HG02610 (cell line): ENCODE results near the gene APBA3.

Experiments used
- ATAC-seq: cut with Tn5 transposase; IDR thresholded peaks from one replicate; pipeline ENCODE4 v1.9.1; 2021; ENCODE audit warnings: mild to moderate bottlenecking, moderate library complexity; ENCODE audit not compliant: unreplicated experiment

Gene APBA3, protein sequence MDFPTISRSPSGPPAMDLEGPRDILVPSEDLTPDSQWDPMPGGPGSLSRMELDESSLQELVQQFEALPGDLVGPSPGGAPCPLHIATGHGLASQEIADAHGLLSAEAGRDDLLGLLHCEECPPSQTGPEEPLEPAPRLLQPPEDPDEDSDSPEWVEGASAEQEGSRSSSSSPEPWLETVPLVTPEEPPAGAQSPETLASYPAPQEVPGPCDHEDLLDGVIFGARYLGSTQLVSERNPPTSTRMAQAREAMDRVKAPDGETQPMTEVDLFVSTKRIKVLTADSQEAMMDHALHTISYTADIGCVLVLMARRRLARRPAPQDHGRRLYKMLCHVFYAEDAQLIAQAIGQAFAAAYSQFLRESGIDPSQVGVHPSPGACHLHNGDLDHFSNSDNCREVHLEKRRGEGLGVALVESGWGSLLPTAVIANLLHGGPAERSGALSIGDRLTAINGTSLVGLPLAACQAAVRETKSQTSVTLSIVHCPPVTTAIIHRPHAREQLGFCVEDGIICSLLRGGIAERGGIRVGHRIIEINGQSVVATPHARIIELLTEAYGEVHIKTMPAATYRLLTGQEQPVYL

DNA sequence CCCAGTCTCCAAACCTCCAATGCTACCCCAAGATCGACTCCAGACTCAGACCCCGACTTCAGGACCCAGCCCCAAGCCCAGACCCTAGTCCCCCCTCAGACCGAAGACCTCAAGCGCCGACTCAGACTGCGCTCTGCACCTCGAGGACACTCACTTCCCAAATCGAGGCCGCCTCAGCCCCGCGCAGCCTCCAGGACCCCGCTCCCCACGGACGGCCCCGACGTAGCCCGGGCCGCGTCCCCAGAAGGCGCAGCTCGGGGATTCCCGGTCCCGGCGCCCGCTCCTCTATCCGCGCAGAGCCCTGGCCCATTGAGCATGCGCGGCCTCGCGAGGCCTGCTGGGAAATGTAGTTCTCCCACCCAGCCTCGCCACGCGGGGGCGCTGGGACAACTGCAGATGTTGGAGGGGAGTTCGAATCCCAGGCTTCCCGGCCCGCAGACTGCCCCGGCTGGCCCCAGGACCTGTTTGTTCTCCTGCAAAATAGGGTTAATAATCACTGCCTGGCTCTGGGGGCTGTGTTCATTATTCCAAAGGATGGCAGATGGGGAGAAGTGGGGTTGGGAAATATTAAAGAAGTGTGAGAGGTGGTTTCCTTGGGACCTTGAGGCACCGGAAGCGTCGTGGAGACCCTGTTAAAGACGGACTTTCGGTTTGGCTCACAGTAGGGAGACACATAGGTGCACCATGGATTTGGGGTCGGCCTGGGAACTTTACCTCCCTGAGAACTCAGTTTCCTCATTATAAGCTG is at the start of gene APBA3:
Gene APBA3 (minus strand): TSS at position 311 of the 748 bp plus-strand sequence. CDS start 1,428 bp downstream, outside the sequence.
- ATAC-seq: peak; percentile 50

DNA sequence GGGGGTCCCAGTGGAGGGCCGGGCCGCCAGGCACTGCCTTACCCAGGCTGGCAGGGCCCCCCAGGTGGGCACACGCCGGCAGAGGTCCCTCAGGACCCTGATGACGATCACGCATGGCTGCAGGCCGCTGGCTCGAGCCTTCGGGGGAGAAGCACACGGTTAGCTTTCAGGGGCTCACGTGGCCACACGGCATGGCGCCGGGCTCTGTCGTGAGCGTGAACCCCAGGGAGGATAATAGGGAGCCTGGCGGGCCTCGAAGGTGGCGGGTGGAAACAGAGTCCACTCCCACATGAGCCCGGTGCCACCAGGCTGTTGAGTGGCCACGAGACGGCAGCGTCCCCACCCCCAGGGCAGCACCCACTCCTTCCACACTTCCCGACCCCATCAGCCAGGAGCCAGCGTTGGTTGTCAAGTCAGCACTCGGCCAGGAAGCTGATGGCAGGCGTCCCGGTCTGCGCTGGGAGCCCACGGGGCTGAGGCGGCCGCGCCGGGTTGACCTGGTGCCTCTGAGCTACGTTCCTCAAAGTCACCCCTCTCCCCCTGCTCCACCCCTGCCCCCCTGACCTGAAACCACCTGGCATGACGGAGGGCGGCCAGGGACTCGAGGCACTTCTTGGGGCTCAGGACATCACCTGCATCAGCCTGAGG is 49.3 kb upstream of the APBA3 start:
- ATAC-seq: no peak

DNA sequence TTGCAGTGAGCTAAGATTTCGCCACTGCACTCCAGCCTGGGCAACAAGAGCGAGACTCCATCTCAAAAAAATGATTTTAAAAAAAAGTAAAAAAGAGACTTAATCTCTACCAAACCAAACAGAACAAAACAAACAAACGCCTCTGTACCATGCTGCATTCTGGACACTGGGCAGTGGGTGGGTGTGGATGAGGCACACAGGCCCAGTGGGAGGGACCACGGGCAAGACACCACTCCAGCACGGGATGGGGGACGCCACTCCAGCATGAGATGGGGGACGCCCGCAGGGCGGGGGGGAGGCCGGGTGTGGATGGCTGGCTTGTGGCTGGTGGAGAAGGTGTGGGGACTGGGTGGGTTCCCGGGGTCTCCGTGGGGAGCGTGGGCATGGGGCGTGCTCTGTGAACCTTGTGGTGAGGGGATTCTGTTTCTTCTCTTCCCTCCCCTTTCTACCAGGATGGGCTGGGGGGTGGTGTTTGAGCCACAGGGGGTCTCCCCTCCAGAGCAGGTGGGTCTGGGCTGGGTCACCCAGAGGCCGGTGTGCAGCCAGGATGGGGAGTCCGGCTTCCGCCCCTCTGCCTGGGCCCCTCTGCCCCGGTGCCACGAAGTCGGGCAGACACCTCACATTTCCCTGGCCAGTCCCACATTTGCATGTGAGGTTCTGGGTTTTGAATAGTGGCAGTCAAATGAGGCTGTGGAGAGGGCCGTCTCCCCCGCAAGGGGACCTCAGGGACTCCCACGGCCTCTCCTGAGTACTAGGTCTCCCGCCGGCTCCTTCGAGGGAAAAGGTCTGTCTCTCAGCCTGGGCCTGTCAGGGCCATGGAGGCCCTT is 48.6 kb upstream of the APBA3 start:
- no peak for ATAC-seq

DNA sequence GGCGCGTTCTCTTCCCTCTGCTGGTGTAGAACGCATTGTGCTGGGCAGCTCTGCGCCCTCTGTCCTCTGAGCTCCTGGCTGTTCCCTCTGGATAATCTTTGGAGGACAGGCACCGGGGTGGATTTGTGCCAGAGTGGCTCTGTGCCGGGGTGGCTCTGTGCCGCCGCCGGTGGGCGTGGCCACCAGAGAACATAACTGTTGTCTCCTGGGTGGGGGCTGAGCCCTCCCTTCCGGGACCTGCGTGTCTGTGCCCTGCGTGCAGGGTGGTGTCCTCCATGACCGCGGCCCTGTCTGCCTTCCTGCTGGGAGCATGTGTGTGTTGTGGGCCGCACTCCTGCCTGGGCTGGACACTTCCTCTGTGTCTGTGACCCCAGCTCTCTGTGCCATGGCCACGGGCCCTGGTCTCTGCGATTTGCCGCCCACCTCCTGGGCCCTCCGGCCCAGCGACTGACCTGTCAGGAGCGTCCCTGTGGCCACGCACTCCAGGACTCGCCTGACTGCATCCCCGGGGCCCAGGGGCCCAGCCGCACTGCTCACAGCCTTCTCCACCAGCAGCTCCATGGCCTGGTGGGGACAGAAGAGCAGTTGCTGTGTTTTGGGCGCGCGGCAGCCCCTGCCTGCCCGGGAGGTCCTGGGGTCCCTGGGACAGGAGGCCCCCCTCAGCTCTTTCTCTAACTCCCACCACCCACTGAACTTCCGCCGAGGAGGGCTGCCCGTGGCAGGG is 47.1 kb upstream of the APBA3 start:
- ATAC-seq: no peak

DNA sequence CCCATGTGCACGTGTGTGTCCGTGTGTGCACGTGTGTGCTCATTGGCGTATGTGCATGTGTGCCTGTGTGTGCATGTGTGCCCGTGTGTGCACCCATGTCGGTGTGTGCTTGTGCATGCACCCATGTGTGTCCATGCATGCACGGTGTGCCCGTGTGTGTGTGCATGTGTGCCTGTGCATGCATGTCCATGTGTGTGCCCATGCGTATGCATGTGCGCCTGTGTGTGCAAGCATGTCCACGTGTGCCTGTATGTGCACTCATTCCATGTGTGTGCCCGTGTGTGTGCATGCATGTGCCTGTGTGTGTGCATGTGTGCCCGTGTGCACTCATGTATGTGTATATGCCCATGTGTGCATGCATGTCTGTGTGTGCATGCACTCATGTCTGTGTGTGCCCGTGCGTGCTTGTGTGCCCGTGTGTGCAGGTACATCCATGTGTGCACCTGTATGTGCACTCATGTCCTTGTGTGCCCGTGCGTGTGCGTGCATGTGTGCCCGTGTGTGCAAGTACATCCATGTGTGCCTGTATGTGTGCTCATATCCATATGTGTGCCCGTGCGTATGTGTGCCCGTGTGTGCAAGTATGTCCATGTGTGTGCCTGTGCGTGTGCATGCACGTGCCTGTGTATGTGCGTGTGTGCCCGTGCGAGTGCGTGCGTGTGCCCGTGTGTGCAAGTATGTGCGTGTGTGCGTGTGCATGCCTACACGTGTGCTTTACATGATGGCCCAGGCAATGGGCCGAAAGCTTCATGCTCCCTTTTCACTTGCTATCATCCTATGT is 46.3 kb upstream of the APBA3 start:
- ATAC-seq: no peak

DNA sequence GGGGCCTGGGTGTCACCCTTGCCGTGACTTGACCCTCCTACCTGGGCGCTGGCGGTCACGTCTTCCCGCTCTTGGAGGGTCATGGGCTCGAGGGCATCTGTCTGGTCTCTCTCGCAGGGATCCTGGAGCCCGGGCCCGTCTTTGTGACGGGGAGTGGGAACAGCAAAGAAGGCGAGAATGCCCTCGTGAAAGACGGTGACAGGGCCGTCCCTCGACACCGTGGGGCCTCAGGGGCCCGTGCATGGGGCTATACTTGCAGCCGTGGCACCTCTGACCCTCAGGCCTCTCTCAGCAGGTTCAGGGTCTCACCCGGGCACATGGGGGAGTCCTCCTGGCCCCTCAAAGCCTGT is 45.6 kb upstream of the APBA3 start:
- no peak for ATAC-seq

DNA sequence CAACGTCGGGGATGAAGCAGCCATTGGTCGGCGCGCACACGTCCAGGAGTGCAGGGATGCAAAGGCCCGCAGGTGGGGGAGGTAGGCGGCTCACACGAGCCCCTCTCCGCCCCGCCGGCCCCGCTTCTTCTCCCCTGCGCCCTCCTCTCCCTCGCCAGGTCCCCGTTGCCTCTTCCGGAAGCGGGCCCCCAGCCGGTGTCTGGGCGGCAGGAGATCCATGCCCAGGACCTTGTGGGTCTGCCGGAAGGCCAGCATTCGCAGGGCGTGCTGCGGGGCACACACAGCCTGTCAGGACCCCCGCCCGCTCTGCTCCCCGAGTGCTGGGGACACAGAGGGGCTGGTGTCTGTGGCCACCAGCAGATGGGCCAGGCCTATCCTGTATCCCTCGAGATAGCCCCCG is 44.4 kb upstream of the APBA3 start:
- ATAC-seq: no peak

DNA sequence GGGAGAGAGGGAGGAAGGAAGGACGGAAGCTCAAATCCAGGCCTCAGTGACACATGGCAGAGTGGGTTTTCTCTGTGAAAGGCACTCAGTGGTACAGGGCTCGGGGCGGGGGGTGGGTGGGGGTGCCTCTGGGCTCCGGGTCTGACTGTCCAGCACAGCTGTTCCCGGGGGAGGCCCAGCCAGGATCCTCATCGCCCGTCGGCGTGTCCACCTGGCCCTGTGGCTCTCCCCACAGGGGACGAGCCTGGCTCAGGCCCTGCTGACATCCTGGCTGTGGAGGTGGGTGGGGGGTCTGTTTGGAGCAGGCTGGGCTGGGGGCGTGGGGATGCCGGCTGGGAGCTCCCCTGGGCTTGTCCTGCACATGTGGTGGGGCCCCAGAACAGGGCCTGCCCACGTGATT is 42.9 kb upstream of the APBA3 start:
- no peak for ATAC-seq

DNA sequence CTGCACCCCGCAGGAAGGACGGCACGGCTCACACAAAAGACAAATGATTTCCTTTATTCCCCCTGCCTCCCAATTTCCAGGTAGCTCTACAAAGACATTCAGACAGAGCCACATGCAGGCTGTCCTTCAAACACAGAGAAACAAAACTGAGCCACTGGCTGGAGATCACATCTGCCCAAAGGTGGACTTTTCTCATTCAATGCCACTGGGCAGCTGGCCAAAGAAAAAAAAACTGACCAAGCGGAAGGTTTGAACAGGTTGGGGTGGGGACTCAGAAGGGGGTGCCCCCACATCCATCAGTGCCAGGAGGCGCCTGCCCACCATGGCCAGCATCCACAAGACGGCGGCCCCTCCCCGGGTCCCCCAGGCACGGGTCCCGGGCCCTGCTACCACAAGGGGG is 42.5 kb upstream of the APBA3 start:
- ATAC-seq: no peak

DNA sequence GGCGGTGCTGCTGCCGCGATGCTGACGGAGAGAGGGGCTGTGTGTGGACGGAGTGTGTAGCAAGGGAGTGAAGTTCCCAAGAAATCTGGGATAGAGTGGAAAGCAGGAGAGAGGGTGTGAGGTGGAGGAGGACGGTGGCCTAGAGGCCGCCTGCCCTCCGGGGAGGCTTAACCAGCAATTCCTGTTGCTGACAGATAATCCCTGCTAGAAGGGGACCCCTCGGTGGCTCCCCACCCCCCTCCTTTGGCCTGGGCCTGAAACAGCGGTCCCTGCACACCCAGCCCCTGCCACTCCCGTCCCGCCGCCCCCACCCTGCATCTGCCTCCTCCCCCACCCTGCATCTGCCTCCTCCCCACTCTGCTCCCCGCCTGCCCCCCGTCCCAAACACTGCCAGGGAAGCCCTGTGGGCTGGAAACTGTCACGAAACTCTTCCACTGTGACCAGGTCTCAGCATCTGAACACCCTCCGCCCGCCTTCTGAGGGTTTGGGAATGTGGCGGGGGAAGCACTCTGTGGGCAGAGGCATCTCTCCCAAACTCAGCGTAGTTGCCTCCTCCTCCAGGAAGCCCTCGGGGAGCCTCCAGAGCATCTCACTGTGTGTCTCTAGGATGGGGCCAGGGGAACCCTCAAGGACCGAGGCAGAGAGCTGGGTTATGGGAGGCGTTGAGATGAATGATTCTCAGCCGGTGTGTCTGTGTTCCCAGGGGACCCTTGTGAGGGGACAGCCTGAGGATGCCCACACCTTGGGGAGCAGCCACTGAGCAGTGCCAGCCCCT is 41.8 kb upstream of the APBA3 start:
- no peak for ATAC-seq

DNA sequence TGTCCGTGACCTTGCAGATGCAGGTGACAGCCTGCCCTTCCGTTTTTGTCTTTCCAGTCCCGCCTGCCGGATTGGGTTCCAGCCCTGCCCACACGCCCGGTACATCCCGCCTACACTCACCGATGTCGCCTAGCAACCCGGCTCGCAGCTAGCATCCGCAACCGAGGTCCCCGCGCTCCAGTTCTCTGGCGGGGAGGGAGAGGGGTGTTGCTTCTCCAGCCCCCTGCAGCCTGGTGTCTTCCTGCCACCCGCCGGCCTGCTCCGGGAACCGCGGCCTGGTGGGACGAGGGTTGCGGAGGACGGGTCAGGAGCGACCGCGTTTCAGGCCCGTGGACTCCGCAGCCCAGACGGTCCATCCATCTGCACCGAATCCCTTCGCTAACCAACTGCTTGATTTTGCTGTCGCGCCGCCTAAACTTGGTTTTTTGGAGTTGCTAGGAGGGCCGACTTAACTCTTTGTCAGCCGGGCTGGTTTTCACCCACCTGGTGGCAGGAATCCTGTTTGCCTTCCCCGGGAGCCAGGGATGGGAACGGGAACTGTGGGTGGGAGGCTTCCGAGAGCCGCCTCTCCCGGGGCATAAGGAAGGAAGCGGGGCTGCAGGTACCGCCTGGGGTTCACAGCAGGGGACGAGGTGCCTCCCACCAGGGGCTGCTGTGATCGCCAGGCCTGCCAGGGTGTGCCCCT is 40.1 kb upstream of the APBA3 start:
- no peak for ATAC-seq

DNA sequence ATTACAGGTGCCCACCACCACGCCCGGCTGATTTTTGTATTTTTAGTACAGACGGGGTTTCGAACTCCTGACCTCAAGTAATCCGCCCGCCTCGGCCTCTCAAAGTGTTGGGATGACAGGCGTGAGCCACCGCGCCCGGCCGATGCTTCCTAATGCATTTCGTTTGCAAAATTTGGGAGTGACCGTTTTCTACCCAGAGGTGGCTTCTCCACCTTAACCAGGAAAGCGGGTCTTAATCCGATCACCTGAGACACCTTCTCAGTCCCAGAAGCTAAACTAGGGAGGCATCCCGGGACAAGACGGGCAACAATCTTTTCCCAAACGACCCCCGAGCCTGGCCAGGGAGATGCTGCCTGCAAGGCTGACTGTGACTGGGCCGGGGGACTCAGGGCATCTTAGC is 39.5 kb upstream of the APBA3 start:
- no peak for ATAC-seq

DNA sequence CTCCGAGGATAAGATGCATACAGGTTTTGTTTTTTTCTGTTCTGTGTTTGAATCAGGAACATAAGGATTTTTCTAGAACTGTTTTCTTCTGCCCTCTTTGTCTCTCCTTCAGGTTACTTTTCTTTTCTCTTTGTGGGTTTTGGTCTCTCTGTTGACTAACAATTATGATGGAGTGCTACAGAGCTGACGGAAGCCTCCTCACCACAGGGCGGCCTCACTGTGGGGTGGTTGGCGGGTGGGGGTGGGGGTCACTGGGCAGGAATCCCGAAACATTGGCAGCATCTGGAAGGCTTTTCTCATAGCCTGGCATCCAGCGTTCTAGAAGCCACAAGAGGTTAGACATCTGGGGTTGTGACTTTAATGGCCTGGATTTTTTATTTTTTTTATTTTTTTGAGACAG is 36.6 kb upstream of the APBA3 start:
- no peak for ATAC-seq

DNA sequence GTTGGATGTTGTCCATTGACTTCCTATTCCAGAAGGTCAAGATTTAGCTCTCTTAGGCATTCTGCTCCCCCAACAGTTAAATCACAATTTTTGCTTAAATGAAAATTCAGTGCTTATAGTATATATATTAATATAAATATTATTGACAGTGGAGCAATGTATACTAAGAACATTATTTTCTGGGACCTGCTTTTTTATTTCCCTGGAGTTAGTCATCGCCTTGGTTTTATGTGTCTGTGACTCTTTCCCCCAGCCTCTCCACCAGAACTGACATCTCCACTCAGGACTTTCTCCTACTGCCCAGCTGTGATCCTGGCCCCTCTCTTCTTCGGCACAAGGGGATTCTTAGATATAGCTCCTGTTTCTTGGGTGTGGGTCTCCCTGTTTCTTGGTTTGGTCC is 34.9 kb upstream of the APBA3 start:
- ATAC-seq: no peak

DNA sequence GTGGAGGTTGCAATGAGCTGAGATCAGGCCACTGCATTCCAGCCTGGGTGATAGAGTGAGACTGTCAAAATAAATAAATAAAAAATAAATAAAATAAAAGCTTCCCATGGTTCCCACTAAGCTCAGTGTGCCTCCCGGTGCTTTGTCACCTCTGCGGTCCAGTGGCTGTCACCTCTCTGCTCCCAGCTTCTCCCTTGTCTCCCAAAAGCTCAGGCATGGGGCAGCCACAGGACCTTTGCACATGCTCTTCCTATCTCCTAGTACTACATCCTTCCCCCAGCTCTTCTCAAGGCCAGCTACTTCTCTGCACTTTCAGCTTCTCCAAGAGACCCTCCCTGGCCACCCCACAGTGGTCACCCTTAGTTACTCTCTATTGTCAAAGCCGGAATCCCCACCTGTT is 32.3 kb upstream of the APBA3 start:
- ATAC-seq: no peak

DNA sequence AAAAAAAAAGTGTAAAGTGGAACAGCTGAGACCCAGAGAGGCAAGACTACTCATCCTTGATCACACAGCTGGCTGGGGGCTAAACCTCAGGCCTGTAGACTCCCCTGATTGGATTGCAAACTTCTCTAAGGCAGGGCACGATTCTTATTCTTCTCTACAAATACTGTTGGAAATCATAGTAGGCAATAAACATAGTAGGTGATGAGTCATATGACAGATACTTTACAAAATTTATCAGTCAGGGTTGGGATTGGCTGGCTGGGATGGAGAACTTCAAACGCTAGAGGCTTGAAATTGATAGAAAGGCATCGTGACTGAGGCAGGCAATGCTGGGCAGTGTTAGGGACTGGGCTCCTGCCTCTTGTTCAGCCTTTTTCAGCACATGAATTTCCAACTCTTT is 30.6 kb upstream of the APBA3 start:
- ATAC-seq: no peak

DNA sequence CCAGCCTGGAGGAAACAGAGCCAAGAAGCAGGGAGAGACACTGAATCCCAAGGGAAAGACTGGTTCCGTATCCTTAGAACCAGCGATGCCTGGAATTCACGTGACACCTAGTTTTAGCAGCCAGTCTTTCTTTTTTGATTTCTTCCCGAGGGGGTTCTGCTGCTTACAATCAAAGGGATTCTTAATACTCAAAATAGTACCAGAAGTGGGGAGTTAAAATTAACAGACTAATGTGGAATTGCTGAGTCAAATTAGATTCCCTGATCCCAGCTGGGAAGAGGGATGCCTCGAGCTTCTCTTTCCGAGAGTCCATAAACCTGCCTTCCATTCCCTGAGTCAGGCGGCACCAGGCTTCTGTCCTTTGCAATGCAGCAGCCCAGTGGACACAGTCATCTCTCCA is 29.4 kb upstream of the APBA3 start:
- ATAC-seq: no peak

DNA sequence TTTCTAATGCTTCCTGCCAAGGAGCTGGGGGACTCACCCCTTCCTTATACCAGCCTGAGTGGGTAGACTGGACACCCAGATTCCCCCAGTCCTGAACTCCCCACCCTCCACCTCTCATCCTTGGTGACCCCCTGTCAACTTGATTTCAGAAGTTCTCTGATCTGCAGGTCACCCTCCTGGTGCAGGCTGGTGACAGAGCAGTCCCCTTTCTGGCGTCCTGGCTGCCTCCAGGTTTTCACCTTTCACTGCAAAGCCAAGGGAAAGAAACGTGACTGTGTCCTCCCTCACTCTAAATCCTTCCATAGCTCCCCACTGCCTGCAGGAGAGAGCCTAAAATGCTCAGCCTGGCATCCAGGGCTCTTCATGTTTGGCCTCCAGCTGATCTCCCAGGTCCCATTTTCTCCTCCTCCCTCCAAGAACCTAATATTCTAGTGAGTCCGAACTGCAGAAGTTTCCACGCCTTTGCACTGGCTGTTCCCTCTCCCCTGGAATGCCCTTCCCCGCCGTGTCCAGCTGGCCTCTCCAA is 28.8 kb upstream of the APBA3 start:
- ATAC-seq: no peak
